Measurements from ENCODE around the gene ACTL7A. TPM values are rescaled to one million over a fixed set of nuclear protein-coding genes. Genes with fewer than 3 reads are reported as not detected.
A peak's percentile ranks its signal among the peaks of the same experiment; 100 is the strongest.

The ACTL7A gene
- total and polyA plus RNA-seq, 2 of the 13 experiments (the other 11 are each of a cell fraction or from before 2014, with no cell fraction given): not detected

- TF ChIP-seq, protein P1, sequence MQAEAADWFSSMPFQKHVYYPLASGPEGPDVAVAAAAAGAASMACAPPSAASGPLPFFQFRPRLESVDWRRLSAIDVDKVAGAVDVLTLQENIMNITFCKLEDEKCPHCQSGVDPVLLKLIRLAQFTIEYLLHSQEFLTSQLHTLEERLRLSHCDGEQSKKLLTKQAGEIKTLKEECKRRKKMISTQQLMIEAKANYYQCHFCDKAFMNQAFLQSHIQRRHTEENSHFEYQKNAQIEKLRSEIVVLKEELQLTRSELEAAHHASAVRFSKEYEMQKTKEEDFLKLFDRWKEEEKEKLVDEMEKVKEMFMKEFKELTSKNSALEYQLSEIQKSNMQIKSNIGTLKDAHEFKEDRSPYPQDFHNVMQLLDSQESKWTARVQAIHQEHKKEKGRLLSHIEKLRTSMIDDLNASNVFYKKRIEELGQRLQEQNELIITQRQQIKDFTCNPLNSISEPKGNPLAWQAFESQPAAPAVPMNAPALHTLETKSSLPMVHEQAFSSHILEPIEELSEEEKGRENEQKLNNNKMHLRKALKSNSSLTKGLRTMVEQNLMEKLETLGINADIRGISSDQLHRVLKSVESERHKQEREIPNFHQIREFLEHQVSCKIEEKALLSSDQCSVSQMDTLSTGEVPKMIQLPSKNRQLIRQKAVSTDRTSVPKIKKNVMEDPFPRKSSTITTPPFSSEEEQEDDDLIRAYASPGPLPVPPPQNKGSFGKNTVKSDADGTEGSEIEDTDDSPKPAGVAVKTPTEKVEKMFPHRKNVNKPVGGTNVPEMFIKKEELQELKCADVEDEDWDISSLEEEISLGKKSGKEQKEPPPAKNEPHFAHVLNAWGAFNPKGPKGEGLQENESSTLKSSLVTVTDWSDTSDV (CRISPR knock-in tag; IDR thresholded peaks at IDR 0.05): no peak
- no peak for TF ChIP-seq ZNF354B (CRISPR knock-in tag; IDR thresholded peaks at IDR 0.05)
- TF ChIP-seq NCOA2 (CRISPR knock-in tag; IDR thresholded peaks at IDR 0.05): no peak
- no peak for TF ChIP-seq ZNF260 (CRISPR knock-in tag; IDR thresholded peaks at IDR 0.05; ENCODE audit: borderline replicate concordance, low read depth)
- TF ChIP-seq SSRP1 (CRISPR knock-in tag; IDR thresholded peaks at IDR 0.05): peak; percentile 79; the same call in 1 of the 2 replicates
- no peak for TF ChIP-seq ZBTB42 (CRISPR knock-in tag; IDR thresholded peaks at IDR 0.05)
- TF ChIP-seq RBFOX2 (IDR thresholded peaks at IDR 0.05; ENCODE audit: low read depth, low read length): peak; percentile 83
- TF ChIP-seq ATRX (CRISPR knock-in tag; IDR thresholded peaks at IDR 0.05; ENCODE audit: borderline replicate concordance): no peak
- TF ChIP-seq ZMYM3 (CRISPR knock-in tag; IDR thresholded peaks at IDR 0.05): no peak
- no peak for TF ChIP-seq ATAD3A (CRISPR knock-in tag; IDR thresholded peaks at IDR 0.05)
- no peak for TF ChIP-seq NBN (conservative IDR thresholded peaks at IDR 0.05)
- TF ChIP-seq, protein P2, sequence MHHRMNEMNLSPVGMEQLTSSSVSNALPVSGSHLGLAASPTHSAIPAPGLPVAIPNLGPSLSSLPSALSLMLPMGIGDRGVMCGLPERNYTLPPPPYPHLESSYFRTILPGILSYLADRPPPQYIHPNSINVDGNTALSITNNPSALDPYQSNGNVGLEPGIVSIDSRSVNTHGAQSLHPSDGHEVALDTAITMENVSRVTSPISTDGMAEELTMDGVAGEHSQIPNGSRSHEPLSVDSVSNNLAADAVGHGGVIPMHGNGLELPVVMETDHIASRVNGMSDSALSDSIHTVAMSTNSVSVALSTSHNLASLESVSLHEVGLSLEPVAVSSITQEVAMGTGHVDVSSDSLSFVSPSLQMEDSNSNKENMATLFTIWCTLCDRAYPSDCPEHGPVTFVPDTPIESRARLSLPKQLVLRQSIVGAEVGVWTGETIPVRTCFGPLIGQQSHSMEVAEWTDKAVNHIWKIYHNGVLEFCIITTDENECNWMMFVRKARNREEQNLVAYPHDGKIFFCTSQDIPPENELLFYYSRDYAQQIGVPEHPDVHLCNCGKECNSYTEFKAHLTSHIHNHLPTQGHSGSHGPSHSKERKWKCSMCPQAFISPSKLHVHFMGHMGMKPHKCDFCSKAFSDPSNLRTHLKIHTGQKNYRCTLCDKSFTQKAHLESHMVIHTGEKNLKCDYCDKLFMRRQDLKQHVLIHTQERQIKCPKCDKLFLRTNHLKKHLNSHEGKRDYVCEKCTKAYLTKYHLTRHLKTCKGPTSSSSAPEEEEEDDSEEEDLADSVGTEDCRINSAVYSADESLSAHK (CRISPR knock-in tag; IDR thresholded peaks at IDR 0.05; ENCODE audit: borderline replicate concordance): no peak
- TF ChIP-seq ARNT2 (CRISPR knock-in tag; IDR thresholded peaks at IDR 0.05; ENCODE audit: low read depth): no peak
- no peak for TF ChIP-seq ZNF331 (CRISPR knock-in tag; IDR thresholded peaks at IDR 0.05)
- no peak for TF ChIP-seq CHD4 (IDR thresholded peaks at IDR 0.05; ENCODE audit: borderline replicate concordance, low read length)
These were observed 20.2 kb downstream of the ACTL7A start (continued) for GRCh38 chr9:108882052-108882888.

All from HepG2 (cell line).